Trophoblast cell (in vitro differentiated cells and primary cell): ENCODE measurements around the gene RHBG.

Experiments used
- DNase-seq, 2 donors: peaks; one replicate each; pipeline ENCODE4 v3.0.0-alpha.2; 2016
- H2AFZ ChIP-seq: 2 replicates; pipeline ENCODE4 v1.6.1; 2013; ENCODE audit warnings: low read length, moderate library complexity, mild to moderate bottlenecking; ENCODE audit not compliant: insufficient read depth, poor library complexity
- H2AK5ac ChIP-seq: 2 replicates; pipeline ENCODE4 v1.6.1; 2013; ENCODE audit warnings: mild to moderate bottlenecking, low read length
- H2BK120ac ChIP-seq: 2 replicates; pipeline ENCODE4 v1.6.1; 2013; ENCODE audit warnings: low read length, mild to moderate bottlenecking, moderate library complexity; ENCODE audit not compliant: insufficient read depth, poor library complexity
- H2BK12ac ChIP-seq: 2 replicates; pipeline ENCODE4 v1.6.1; 2013; ENCODE audit warnings: mild to moderate bottlenecking, low read length, moderate library complexity
- H2BK5ac ChIP-seq: 2 replicates; pipeline ENCODE4 v1.6.1; 2013; ENCODE audit warnings: low read length, low read depth, moderate library complexity, mild to moderate bottlenecking; ENCODE audit not compliant: poor library complexity
- H3K14ac ChIP-seq: 2 replicates; pipeline ENCODE4 v1.6.1; 2013; ENCODE audit warnings: mild to moderate bottlenecking, low read length
- H3K18ac ChIP-seq: 2 replicates; pipeline ENCODE4 v1.6.1; 2013; ENCODE audit warnings: mild to moderate bottlenecking, low read length
- H3K23ac ChIP-seq: 2 replicates; pipeline ENCODE4 v1.6.1; 2013; ENCODE audit warnings: low read length
- H3K27ac ChIP-seq: 2 replicates; pipeline ENCODE4 v1.5.1; 2013; ENCODE audit warnings: low read depth, mild to moderate bottlenecking, inconsistent platforms, low read length, moderate library complexity
- H3K27me3 ChIP-seq: 2 replicates; pipeline ENCODE4 v1.6.1; 2013; ENCODE audit warnings: inconsistent platforms, mild to moderate bottlenecking, low read length, moderate library complexity; ENCODE audit not compliant: insufficient read depth
- H3K36me3 ChIP-seq, 2 experiments: 1 replicate in 1 of 2; 2 replicates in 1 of 2; pipeline ENCODE4 v1.6.1; 2013; ENCODE audit warnings: low read length in 2 of 2, mild to moderate bottlenecking in 2 of 2, moderate library complexity in 1 of 2; ENCODE audit not compliant: insufficient read depth in 2 of 2, control insufficient read depth in 1 of 2
- H3K4ac ChIP-seq: 2 replicates; pipeline ENCODE4 v1.6.1; 2013; ENCODE audit warnings: low read depth, mild to moderate bottlenecking, low read length, moderate library complexity
- H3K4me1 ChIP-seq, 2 experiments: 1 replicate in 1 of 2; 2 replicates in 1 of 2; pipeline ENCODE4 v1.6.1; 2013; ENCODE audit warnings: low read length in 2 of 2, mild to moderate bottlenecking in 2 of 2, moderate library complexity in 1 of 2; ENCODE audit not compliant: insufficient read depth in 2 of 2, control insufficient read depth in 1 of 2
- H3K4me2 ChIP-seq: 2 replicates; pipeline ENCODE4 v1.6.1; 2013; ENCODE audit warnings: inconsistent platforms, mild to moderate bottlenecking, low read length, moderate library complexity
- H3K4me3 ChIP-seq: 2 replicates; pipeline ENCODE4 v1.5.1; 2013; ENCODE audit warnings: mild to moderate bottlenecking, low read depth, low read length, inconsistent platforms
- H3K79me1 ChIP-seq: one replicate; pipeline ENCODE4 v1.6.1; 2013; ENCODE audit warnings: low read length
- H3K79me2 ChIP-seq: 2 replicates; pipeline ENCODE4 v1.6.1; 2013; ENCODE audit warnings: low read length, mild to moderate bottlenecking; ENCODE audit not compliant: control insufficient read depth, insufficient read depth, poor library complexity
- H3K9ac ChIP-seq: 2 replicates; pipeline ENCODE4 v1.6.1; 2013; ENCODE audit warnings: mild to moderate bottlenecking, low read length
- H3K9me3 ChIP-seq: 2 replicates; pipeline ENCODE4 v1.6.1; 2013; ENCODE audit warnings: low read depth, mild to moderate bottlenecking, control low read depth, inconsistent platforms, low read length; ENCODE audit not compliant: insufficient read depth
- H4K12ac ChIP-seq: 2 replicates; pipeline ENCODE4 v1.6.1; 2013; ENCODE audit warnings: low read depth, mild to moderate bottlenecking, low read length, moderate library complexity
- H4K8ac ChIP-seq: 2 replicates; pipeline ENCODE4 v1.6.1; 2013; ENCODE audit warnings: low read depth, mild to moderate bottlenecking, low read length, moderate library complexity
- H4K91ac ChIP-seq: one replicate; pipeline ENCODE4 v1.6.1; 2013; ENCODE audit warnings: low read depth, mild to moderate bottlenecking, low read length, moderate library complexity
- WGBS: extraction: QIAGEN DNeasy Blood & Tissue Kit; methylation state at CpG from one replicate; pipeline ENCODE4 v1.1.7; 2013; ENCODE audit warnings: missing lambda C conversion rate; ENCODE audit not compliant: insufficient read length, insufficient coverage; ENCODE audit errors: extremely low coverage; 5-methylcytosine and 5-hydroxymethylcytosine counted together

The RHBG gene

DNA sequence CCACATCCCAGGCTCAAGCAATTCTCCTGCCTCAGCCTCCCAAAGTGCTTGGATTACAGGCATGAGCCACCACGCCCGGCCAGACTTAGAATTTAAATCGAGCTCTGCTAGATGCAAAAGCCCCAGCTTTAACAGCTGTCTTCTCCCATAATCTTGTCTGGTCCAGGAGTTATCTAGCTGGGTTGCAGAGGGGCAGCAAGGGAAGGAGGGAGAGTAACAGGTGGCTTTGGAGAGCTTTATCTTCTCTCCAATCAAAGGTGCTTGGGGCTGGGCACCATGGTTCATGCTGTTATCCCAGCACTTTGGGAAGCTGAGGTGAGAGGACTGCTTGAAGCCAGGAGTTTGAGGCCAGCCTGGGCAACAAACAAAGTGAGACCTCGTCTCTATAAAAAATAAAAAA, 3.9 kb downstream of the RHBG start:
- Histone ChIP-seq H4K12ac (no peak overlapping the region), H2AFZ (no peak overlapping the region), H4K91ac (no peak overlapping the region), H3K27me3 (no peaks in the 10 kb centered on the region), H3K4me2 (no peak overlapping the region), H3K14ac (no peak overlapping the region), H3K9me3 (no peaks in the 10 kb centered on the region), H2BK120ac (no peak overlapping the region), H3K4me1 (peaks cover 32 to 34% of the 10 kb centered on the region in 2 experiments), H3K27ac (no peak overlapping the region), H3K9ac (no peak overlapping the region), H4K8ac (no peak overlapping the region), H3K23ac (no peak overlapping the region), H3K36me3 (peaks cover 5 to 11% of the 10 kb centered on the region in 2 experiments), H3K4ac (no peak overlapping the region), H3K18ac (no peak overlapping the region), H2BK12ac (no peak overlapping the region), H2AK5ac (no peak overlapping the region), H3K79me2 (peaks cover 4% of the 10 kb centered on the region), H3K79me1 (peaks cover 19% of the 10 kb centered on the region), H3K4me3 (no peak overlapping the region), H2BK5ac (no peak overlapping the region)
- WGBS = no CpG with 5 or more reads among the region's 4 CpGs
- DNase-seq = no peak

DNA sequence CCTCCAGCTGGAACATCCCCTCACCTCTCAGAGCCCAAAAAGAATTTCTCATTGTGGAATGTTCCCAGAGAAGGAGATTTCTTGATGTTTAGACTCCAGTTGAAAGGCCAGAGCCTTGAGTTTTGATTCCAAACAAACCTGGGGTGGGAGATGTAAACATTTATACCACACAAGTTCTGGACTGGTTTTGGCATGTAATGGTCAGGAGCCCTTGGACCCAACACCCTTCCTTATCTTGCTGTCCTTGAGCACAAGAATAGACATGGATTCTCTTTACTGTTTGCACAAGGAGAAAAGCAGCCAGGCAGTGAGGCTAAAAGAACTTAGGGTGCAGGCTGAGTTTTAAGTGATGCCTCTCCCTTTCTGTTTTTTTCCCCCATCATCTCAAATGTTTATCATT, 4.5 kb downstream of the RHBG start:
- Histone ChIP-seq H3K27me3 (no peaks in the 10 kb centered on the region), H3K4me1 (peaks cover 33 to 35% of the 10 kb centered on the region in 2 experiments), H2BK12ac (no peak overlapping the region), H3K4me3 (no peak overlapping the region), H2AFZ (no peak overlapping the region), H3K23ac (no peak overlapping the region), H4K12ac (no peak overlapping the region), H3K79me2 (peaks cover 4% of the 10 kb centered on the region), H4K8ac (no peak overlapping the region), H3K18ac (no peak overlapping the region), H4K91ac (no peak overlapping the region), H2BK5ac (no peak overlapping the region), H2AK5ac (no peak overlapping the region), H3K9me3 (no peaks in the 10 kb centered on the region), H3K9ac (no peak overlapping the region), H3K14ac (no peak overlapping the region), H3K36me3 (peaks cover 5 to 11% of the 10 kb centered on the region in 2 experiments), H3K4me2 (no peak overlapping the region), H2BK120ac (no peak overlapping the region), H3K79me1 (peaks cover 17% of the 10 kb centered on the region), H3K4ac (no peak overlapping the region), H3K27ac (no peak overlapping the region)
- DNase-seq = no peak

DNA sequence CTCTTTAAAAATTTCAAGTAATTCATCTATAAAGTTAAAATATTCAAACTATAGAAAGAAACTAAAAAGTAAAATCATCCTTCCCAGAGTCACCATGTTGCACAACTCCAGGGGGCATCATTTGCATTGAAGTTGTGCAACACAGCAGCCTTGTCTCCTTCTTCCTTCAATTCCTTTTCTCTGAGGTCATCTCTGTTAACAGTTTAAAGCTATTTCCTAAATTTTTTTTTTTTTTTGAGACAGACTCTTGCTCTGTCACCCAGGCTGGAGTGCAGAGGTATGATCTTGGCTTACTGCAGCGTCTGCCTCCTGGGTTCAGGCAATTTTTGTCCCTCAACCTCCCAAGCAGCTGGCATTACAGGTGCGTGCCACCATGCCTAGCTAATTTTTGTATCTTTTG, 7.1 kb downstream of the RHBG start:
- no peak overlapping the region for H2BK12ac ChIP-seq
- no peaks in the 10 kb centered on the region for H3K79me2 ChIP-seq
- H4K12ac ChIP-seq = no peak overlapping the region
- no peak overlapping the region for H4K8ac ChIP-seq
- no peaks in the 10 kb centered on the region for H3K27me3 ChIP-seq
- no peak overlapping the region for H3K14ac ChIP-seq
- no peak overlapping the region for H2BK120ac ChIP-seq
- peaks cover 8% of the 10 kb centered on the region for H3K79me1 ChIP-seq
- peaks cover 7 to 12% of the 10 kb centered on the region in 2 experiments for H3K36me3 ChIP-seq
- H2AFZ ChIP-seq = no peak overlapping the region
- DNase-seq = peak in 1 of 2 donors; percentile 65
- no peak overlapping the region for H3K4ac ChIP-seq
- no CpG with 5 or more reads among the region's 2 CpGs for WGBS
- H3K4me1 ChIP-seq = peaks cover 29 to 31% of the 10 kb centered on the region in 2 experiments
- no peak overlapping the region for H3K23ac ChIP-seq
- no peak overlapping the region for H3K18ac ChIP-seq
- H3K27ac ChIP-seq = no peak overlapping the region
- H4K91ac ChIP-seq = no peak overlapping the region
- no peaks in the 10 kb centered on the region for H3K9me3 ChIP-seq
- no peak overlapping the region for H2BK5ac ChIP-seq
- H3K4me2 ChIP-seq = no peak overlapping the region
- no peak overlapping the region for H2AK5ac ChIP-seq
- no peak overlapping the region for H3K9ac ChIP-seq
- H3K4me3 ChIP-seq = no peak overlapping the region

DNA sequence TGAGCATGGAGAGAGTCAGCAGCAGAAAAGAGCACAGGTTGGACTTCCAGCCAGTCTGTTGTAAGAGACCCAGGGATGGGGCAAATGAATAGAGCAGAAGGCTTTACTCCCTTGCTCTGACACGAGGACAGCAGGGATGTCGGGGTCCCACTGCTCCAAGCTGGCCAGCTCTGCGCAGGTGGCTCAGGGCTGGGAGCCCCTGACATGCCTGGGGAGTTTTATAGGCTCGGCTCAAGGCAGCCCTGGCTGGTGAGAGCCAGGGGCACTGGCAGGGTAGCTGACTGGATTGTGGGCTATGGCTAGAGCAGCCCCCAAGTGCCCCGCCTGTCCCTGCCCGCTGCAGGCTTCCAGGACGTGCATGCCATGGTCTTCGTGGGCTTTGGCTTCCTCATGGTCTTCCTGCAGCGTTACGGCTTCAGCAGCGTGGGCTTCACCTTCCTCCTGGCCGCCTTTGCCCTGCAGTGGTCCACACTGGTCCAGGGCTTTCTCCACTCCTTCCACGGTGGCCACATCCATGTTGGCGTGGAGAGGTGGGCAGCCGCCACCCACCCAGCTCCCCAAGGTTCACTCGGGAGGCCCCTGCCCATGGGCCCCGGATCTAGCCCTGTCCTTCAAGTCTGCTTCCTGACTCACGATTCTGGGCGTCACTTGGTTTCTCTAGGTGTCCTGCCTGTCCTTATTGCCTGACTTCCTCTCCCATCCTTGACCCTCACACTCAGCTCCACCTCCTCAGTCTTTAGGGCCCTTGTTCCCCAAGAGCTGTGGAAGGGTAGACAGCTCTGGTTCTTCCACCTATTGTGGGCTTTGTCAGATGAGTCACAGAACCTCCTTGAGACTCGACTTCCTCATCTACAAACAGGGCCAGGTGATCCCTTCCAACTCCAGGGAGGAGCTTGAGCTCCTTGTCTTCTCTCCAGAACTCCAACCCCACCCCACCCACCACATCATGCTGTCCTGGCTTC, 8.2 kb downstream of the RHBG start:
- DNase-seq = no peak
- H3K4me1 ChIP-seq = peaks cover 21 to 24% of the 10 kb centered on the region in 2 experiments
- no peak overlapping the region for H3K4me3 ChIP-seq
- H3K14ac ChIP-seq = peak overlapping the region; percentile 40
- H2BK12ac ChIP-seq = peak overlapping the region; percentile 51
- H4K12ac ChIP-seq = peak overlapping the region; percentile 23
- H3K79me1 ChIP-seq = peaks cover 8% of the 10 kb centered on the region
- peak overlapping the region; percentile 63 for H2AK5ac ChIP-seq
- H4K91ac ChIP-seq = peak overlapping the region; percentile 59
- H3K9me3 ChIP-seq = peaks cover 1% of the 10 kb centered on the region
- no CpG with 5 or more reads among the region's 20 CpGs for WGBS
- H4K8ac ChIP-seq = no peak overlapping the region
- H3K23ac ChIP-seq = no peak overlapping the region
- H2BK5ac ChIP-seq = peak overlapping the region; percentile 17
- H3K27ac ChIP-seq = no peak overlapping the region
- H3K27me3 ChIP-seq = no peaks in the 10 kb centered on the region
- H3K4me2 ChIP-seq = no peak overlapping the region
- no peak overlapping the region for H2BK120ac ChIP-seq
- H3K4ac ChIP-seq = no peak overlapping the region
- H3K18ac ChIP-seq = peak overlapping the region; percentile 25
- H2AFZ ChIP-seq = no peak overlapping the region
- no peaks in the 10 kb centered on the region for H3K79me2 ChIP-seq
- H3K36me3 ChIP-seq = peaks cover 10 to 16% of the 10 kb centered on the region in 2 experiments
- H3K9ac ChIP-seq = no peak overlapping the region
